Stimulated activated CD4-positive, alpha-beta T cell treated with anti-CD3 and anti-CD28 coated beads, Interleukin-15, amount 100 ng/mL, for 1 hour (primary cell): Measurements from ENCODE around the gene BRAF.
"Not testable (repeated sequence)": the region's sequence is repeated elsewhere in the genome, so short reads cannot be mapped to it uniquely, and the experiment has no call there.

ENCODE experiments used
- DNase-seq, 2 donors: peaks; one replicate each; pipeline ENCODE4 v3.0.0-alpha.2; 2020; ENCODE audit warnings: low read depth in 1 of 2, low spot score in 1 of 2

Gene BRAF

GRCh38 chr7:140774371-140774770 is 150.4 kb downstream of the BRAF start:
- DNase-seq = no peak

DNA sequence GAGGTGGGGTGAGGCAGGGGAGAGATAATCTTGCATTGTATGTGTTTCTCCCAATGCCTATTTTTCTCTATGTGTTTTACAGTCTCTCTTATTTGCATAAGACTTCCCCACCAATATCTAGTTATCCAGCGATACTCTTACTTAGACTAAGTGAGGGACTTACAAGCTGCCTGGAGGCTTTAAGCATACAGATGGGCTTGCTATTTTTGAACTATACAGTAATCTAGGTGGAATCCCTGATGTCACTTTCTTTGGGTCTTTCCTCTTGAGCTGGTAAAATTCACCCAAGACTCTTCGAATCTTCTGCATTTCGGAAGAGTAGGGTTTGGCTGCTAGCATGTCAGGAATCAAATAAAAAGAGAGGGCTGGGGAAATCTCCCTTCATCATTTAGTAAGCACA is 151.6 kb downstream of the BRAF start:
- no peak for DNase-seq

DNA sequence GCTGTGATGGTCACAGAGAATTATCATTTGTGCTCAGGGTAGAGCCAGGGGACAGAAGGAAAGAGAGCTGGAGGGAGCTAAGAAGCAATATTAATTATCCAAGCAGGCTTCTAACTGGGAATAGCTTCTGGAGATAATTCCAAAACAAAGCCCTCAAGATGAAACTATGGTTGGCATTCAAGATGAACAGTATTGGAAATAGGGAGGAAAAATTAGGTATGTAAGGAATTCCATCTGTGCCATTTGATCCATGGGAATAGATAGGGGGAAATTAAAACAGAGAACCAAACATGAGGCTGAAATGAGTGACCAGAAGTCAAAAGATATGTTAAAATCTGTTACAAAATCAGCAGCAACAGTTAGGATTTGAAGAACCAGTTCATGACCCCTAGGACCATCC is 152.9 kb downstream of the BRAF start:
- no peak for DNase-seq

- DNase-seq = no peak
Observed at GRCh38 chr7:140769852-140770251, 154.9 kb downstream of the BRAF start.

DNA sequence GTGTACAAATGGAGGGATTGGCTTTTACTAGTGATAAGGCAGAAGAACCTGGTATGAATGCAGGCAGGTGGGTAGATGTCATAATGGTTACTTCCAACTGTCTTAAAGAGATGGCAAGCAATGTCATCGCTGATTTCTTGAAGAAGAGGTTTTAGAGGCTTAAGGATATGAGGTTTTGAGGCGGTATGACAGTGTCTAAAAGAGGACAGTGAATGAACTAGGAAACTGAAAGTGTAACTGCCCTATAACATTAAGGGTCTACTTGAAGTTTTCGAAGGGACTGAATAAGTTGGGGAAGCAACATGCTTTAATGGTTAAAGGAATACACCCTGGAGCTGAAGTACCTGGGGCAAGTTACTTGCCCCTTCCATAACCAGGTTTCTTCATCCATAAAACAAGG is 157.3 kb downstream of the BRAF start:
- no peak for DNase-seq

DNA sequence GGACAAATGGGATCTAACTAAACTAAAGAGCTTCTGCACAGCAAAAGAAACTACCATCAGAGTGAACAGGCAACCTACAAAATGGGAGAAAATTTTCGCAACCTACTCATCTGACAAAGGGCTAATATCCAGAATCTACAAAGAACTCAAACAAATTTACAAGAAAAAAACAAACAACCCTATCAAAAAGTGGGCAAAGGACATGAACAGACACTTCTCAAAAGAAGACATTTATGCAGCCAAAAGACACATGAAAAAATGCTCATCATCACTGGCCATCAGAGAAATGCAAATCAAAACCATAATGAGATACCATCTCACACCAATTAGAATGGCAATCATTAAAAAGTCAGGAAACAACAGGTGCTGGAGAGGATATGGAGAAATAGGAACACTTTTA is 159.3 kb downstream of the BRAF start:
- not testable (repeated sequence) for DNase-seq

GRCh38 chr7:140763166-140763565 is 161.6 kb downstream of the BRAF start:
- not testable (repeated sequence) for DNase-seq

DNA sequence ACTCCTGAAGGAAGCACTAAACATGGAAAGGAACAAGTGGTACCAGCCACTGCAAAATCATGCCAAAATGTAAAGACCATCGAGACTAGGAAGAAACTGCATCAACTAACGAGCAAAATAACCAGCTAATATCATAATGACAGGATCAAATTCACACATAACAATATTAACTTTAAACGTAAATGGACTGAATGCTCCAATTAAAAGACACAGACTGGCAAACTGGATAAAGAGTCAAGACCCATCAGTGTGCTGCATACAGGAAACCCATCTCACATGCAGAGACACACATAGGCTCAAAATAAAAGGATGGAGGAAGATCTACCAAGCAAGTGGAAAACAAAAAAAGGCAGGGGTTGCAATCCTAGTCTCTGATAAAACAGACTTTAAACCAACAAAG is 163.4 kb downstream of the BRAF start:
- not testable (repeated sequence) for DNase-seq

DNA sequence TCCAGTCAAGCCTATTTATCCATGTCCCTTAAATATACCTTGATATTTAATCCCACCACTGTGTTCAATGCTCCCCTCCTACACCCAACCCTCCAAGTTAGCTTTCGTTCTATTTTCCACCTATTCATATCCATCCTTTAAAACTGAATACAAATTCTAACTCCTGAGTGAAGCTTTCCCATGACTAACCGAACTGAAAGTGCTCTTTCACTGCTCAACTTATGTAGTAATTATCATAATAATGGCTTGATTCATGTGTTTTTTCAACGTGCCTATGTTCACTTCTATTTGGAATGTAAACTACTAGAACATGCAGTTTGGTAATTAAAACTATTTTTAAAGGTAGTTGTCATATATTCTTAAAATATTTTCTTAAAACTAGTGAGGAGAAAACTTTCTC is 170.2 kb downstream of the BRAF start:
- no peak for DNase-seq

- no peak for DNase-seq
Observed at GRCh38 chr7:140752533-140752932, 172.2 kb downstream of the BRAF start.

- DNase-seq = no peak
Observed at GRCh38 chr7:140746751-140747150, 178.0 kb downstream of the BRAF start.

DNA sequence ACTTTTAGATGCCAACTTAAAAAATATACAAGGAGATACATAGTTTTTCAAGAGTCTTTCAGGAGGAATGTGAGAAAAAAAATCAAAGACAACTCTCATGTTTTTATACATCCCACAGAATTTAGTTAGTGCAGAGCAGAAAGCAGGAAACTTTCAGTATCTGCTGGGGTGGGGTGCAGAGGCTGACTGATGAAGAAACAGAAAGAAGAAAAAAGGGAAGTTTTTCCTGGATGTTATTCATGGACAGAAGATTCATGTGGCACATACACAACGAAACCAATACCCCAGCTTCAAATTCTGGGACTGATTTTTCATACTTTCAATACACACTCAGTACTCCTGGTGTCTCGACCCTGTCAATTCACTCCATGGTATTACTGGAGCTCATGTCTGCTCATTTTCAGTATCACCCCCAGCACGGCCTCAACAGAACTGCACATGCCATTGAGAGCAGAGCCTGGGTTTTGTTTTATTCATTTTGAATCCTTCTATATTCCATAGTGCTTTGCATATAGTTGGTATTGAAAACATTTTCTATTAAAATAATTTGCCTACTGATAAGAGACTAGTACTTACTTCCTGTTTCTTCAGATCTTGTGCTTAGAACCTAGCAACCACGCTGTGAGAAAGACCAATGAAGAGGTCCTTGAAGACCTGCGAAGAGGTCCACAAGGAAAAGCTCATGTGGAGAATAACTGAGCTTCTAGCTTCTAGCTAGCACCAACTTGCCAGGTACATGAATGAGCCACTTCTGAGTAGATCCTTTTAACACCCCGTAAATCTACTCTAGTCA is 179.3 kb downstream of the BRAF start:
- DNase-seq = no peak

DNA sequence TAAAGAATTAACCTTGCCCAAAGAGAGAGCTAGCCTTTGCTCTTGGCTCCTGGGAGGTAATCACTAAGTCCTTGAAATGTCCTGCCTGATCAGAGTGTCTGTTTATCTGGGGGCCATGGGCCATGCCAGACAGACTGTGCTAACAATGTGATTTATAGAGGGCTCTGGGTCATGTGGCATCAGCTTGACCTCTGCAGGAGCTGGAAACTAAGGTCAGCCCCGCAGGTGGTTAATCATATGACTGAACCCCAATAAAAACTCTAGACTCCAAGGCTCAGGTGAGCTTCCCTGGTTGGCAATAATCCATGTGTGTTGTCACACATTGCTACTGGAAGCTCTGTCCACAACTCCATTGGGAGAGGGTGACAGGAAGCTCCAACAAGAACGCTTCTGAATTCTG is 180.7 kb downstream of the BRAF start:
- no peak for DNase-seq

GRCh38 chr7:140743255-140743654 is 181.5 kb downstream of the BRAF start:
- DNase-seq = not testable (repeated sequence)

DNA sequence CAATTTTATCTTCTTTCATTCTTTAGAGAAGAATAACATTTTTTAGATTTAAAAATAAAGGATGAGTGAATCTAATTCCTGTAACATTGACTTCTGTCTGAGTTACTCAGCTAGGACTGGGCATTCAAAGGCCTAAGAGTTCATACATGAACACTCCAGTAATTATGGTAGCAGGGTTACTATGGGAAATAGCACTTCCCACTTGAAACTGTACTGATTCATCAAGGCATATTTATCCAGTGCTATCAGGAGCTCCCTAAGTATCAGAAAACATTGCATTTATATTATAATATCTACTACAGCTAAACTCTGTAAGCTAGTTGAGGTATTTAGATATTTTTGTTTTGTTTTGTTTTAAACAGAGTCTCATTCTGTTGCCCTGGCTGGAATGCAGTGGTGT is 186.4 kb downstream of the BRAF start:
- DNase-seq = no peak

GRCh38 chr7:140734729-140735128 is 190.0 kb downstream of the BRAF start:
- no peak for DNase-seq

GRCh38 chr7:140734096-140734495 is 190.6 kb downstream of the BRAF start:
- DNase-seq = no peak

DNA sequence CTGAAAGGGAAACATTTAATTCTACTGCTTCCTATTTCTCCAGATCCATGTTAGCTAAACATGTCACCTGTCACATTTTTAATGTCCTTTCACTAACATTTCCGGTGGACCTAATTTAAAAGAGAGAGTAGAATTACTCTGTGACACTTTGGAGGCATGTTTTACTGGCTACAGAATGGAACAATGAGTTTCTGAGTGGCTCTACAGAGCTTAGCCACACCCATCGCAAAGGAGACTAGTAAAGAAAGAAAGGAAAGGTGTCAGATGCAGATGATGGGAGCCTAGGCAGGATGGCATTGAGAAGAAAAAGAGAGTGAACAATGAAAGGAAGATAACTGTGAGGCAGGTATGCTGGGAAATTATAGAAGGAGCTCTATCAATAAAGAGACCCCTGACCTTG is 192.3 kb downstream of the BRAF start:
- no peak for DNase-seq

- no peak for DNase-seq
Observed at GRCh38 chr7:140726281-140726680, 198.4 kb downstream of the BRAF start.

- no peak for DNase-seq
Observed at GRCh38 chr7:140724706-140725105, 200.0 kb downstream of the BRAF start.

DNA sequence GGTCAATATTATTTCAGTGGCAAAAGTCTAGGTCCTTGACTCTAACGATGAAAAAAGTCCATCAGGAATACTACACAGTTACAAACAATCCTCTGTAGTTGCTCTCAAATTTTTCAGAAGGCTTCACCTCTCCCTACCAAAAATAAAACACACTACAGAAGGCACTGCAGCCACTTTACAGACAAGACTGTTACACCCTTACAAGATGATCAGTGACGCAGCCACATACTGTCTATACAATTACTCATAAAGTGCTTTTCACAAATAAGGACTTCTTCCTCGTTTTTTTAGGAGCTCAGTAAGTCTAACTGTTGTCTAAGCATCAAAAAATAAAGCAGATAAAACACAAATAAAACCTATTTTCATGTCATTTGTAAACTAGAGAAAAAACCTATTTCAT is 201.2 kb downstream of the BRAF start:
- no peak for DNase-seq

DNA sequence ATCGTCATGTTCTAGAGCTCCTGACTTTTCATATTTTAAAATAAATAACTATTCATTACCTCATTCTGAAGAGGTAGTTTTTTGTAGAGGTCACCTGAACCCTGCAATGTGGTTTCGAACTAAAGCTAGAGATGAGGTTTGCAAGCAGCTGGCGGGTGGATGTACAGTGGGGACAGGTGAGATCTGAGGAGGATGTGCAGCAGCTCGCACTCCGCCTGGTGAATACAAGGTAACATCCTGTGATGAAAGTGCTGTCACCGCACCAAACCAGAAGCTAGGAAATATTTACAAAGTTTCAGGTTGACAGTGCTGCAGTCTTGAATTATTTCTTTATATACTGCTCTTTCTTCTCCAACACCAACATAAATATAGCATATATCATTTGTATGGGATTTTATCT is 201.7 kb downstream of the BRAF start:
- no peak for DNase-seq

DNA sequence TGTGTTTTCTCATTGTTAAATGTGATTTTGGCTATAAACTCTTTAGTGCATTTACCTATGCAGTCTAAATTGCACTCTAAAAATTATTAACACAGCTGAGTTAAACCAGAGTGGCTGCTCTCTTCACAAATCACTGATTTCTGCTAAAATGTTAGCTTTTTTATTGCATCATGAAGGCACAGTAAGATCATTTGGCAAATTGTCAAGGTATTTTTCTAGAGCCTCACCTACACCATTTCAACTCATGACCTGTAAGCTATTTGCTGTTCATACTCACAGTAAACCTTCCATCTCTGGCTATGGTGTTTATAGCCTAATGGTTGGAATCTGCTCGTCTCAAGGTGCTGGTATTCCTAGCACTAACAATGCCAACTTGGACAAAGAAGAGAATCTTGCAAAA is 202.5 kb downstream of the BRAF start:
- DNase-seq = no peak
